Lung (tissue), 12 donors: ENCODE results near the gene KCNH4. TPM values are rescaled to one million over a fixed set of nuclear protein-coding genes. Genes with fewer than 3 reads are reported as not detected.
A peak's percentile ranks its signal among the peaks of the same experiment; 100 is the strongest.

Experiments used
- ATAC-seq: fragments of 200-7000 bp; cut with Tn5 transposase; one replicate; pipeline ENCODE4 v1.9.1; 2020; ENCODE audit warnings: moderate number of reproducible peaks; ENCODE audit not compliant: insufficient read depth, low FRiP score
- DNase-seq, 3 donors: peaks; one replicate each; pipeline ENCODE4 v3.0.0-alpha.2; 2013 to 2017
- H3K27ac ChIP-seq, 2 donors: one replicate each; pipeline ENCODE4 v1.5.1; 2013; ENCODE audit warnings: mild to moderate bottlenecking in 2 of 2, moderate library complexity in 2 of 2, control low read depth in 1 of 2, inconsistent platforms in 1 of 2, low read depth in 1 of 2, low read length in 1 of 2
- H3K27me3 ChIP-seq, 3 donors: one replicate each; pipeline ENCODE4 v1.5.1; 2013; ENCODE audit warnings: low read length in 2 of 3; ENCODE audit not compliant: control insufficient read depth in 3 of 3, insufficient read depth in 3 of 3
- H3K36me3 ChIP-seq, 4 donors: one replicate each; pipeline ENCODE4 v1.5.1; 2013; ENCODE audit warnings: low read length in 4 of 4, mild to moderate bottlenecking in 1 of 4, moderate library complexity in 1 of 4; ENCODE audit not compliant: control insufficient read depth in 4 of 4, insufficient read depth in 4 of 4
- H3K4me1 ChIP-seq, 5 donors: one replicate each; pipeline ENCODE4 v1.5.1; 2013; ENCODE audit warnings: low read length in 5 of 5, mild to moderate bottlenecking in 2 of 5, moderate library complexity in 1 of 5; ENCODE audit not compliant: control insufficient read depth in 5 of 5, insufficient read depth in 5 of 5
- H3K4me3 ChIP-seq: one replicate; pipeline ENCODE4 v1.5.1; 2013; ENCODE audit warnings: mild to moderate bottlenecking, control low read depth, moderate library complexity
- H3K9ac ChIP-seq, 2 donors: one replicate each; pipeline ENCODE4 v1.5.1; 2013; ENCODE audit warnings: low read length in 2 of 2, control low read depth in 1 of 2; ENCODE audit not compliant: insufficient read depth in 1 of 2
- H3K9me3 ChIP-seq, 4 donors: one replicate each; pipeline ENCODE4 v1.5.1; 2013; ENCODE audit warnings: low read length in 3 of 4, mild to moderate bottlenecking in 1 of 4, moderate library complexity in 1 of 4; ENCODE audit not compliant: control insufficient read depth in 4 of 4, insufficient read depth in 3 of 4
- WGBS, 2 donors: extraction: QIAGEN DNeasy Blood & Tissue Kit; methylation state at CpG; one replicate each; pipeline ENCODE4 v1.1.7; 2013; 5-methylcytosine and 5-hydroxymethylcytosine counted together
- polyA plus RNA-seq, 2 donors: library from polyadenylated mRNA; stranded (reverse); fragments of 200-250 nt; gene quantifications; one replicate each; pipeline ENCODE4 v1.2.1, GENCODE V29; 2013
- total RNA-seq, 2 donors: library from RNA; depleted of rRNA in 1 of 2; stranded (reverse); fragments of >200 nt in 1 of 2; gene quantifications; one replicate each; pipeline ENCODE4 v1.2.1, GENCODE V29; 2014 to 2021
- TF ChIP-seq, protein P1 (sequence below): IDR thresholded peaks from 2 replicates; pipeline ENCODE4 v1.5.1; 2012; ENCODE audit warnings: mild to moderate bottlenecking; ENCODE audit errors: control extremely low read depth, extremely low read depth
- donor health status: control.
- donor health status: control.
- donor health status: Bipolar disorder and iron deficiency.
- donor health status: healthy.
- donor health status: DM: yes; HTN: yes; CAD: no.

The KCNH4 gene
- total and polyA plus RNA-seq, 4 donors = 0.04 to 0.57 (median 0.21) TPM

DNA sequence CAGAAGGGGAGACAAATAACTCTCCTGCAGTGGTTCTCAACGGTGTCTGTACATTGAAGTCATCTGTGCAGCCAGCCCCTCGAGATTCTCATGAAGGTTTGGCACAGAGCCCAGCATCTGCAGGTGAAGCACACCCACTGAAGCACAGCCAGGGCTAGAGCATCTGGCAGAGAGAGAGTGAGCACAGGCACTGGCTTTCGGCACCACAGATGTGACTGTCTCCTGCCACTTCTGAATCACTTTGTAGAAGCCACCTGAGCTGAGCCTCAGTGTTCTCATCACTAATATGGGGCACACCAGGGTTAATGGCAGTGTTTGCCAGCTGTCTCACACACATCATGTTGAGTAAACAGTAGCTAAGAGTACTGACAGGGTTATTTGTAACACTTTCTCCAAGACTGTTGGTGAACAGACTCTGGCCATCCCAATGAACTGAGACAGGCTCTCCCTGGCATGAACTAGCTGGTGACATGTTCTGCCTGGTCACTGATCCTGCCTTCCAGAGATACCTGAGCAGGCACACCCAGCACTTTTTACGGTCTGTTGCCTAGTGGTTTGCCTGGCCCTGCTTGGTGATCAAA lies 47.4 kb downstream of the KCNH4 start:
- H3K9ac ChIP-seq = no peak overlapping the region
- no peak for DNase-seq
- H3K9me3 ChIP-seq = no peaks in the 10 kb centered on the region
- peaks cover 0 to 18% (median 14%) of the 10 kb centered on the region in 4 donors for H3K36me3 ChIP-seq
- no peak overlapping the region for H3K4me3 ChIP-seq
- peak overlapping the region in 1 of 2 donors; percentile 85 for H3K27ac ChIP-seq
- peaks cover 12 to 52% (median 35%) of the 10 kb centered on the region in 5 donors for H3K4me1 ChIP-seq
- no peaks in the 10 kb centered on the region for H3K27me3 ChIP-seq
- TF ChIP-seq, protein P1, sequence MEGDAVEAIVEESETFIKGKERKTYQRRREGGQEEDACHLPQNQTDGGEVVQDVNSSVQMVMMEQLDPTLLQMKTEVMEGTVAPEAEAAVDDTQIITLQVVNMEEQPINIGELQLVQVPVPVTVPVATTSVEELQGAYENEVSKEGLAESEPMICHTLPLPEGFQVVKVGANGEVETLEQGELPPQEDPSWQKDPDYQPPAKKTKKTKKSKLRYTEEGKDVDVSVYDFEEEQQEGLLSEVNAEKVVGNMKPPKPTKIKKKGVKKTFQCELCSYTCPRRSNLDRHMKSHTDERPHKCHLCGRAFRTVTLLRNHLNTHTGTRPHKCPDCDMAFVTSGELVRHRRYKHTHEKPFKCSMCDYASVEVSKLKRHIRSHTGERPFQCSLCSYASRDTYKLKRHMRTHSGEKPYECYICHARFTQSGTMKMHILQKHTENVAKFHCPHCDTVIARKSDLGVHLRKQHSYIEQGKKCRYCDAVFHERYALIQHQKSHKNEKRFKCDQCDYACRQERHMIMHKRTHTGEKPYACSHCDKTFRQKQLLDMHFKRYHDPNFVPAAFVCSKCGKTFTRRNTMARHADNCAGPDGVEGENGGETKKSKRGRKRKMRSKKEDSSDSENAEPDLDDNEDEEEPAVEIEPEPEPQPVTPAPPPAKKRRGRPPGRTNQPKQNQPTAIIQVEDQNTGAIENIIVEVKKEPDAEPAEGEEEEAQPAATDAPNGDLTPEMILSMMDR = no peak
- no peak for ATAC-seq
- 31 to 33% methylated on average over 4 of the region's 4 CpGs for WGBS, 2 donors

DNA sequence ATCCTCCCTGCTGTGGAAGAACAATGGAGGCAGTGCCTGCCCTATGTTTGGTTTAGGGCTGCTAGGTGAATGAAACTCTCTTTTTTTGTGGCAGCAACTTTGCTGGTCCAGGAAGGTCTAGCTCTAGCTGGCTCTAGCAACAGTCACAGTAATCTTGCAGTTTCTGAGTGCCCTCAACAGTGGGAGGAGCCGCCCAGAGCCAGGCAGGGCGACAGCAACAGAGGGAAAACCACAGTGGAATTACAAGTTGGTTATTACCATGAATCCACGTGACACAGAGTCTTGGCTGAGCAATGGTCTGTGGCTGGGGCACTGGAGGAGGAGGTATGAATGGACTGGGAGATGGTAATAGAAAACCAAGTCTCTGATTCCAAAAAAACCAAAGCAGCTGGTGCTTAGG lies 48.0 kb downstream of the KCNH4 start:
- no peaks in the 10 kb centered on the region for H3K9me3 ChIP-seq
- DNase-seq = peak; percentile 49 to 77 (median 60)
- peaks cover 7 to 50% (median 29%) of the 10 kb centered on the region in 5 donors for H3K4me1 ChIP-seq
- TF ChIP-seq, protein P1 = no peak
- H3K36me3 ChIP-seq = peaks cover 0 to 24% (median 18%) of the 10 kb centered on the region in 4 donors
- H3K27me3 ChIP-seq = no peaks in the 10 kb centered on the region
- peak; percentile 44 for ATAC-seq
- peak overlapping the region; percentile 62 to 85 for H3K27ac ChIP-seq
- H3K9ac ChIP-seq = no peak overlapping the region
- 18 to 22% methylated on average over 3 of the region's 3 CpGs for WGBS, 2 donors
- H3K4me3 ChIP-seq = no peak overlapping the region

DNA sequence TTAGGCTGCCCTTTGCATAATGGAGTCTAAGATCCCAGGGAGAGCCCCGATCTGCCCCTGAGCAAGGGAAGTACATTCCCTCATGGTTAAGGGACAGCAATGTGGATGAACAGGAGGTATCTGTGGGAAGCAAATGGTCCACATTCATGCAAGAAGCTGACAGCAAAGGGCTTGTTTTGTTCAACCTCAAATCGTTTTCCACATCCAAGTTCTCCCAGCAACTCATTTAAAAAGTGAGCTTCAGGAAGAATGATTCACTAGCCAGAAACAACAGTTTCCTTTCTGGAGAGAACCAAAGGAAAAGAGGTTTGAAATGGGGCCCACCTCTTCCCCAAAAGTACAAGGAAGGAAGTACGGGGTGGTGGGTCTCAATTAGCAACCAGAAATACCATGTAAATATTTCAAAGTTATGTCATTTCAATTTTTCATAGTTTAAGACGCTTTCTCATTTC lies 48.9 kb downstream of the KCNH4 start:
- 13 to 40% methylated on average over 4 of the region's 4 CpGs for WGBS, 2 donors
- Histone ChIP-seq H3K9me3 (no peaks in the 10 kb centered on the region), H3K27ac (peak overlapping the region; percentile 52 to 77), H3K4me3 (no peak overlapping the region), H3K4me1 (peaks cover 7 to 49% (median 29%) of the 10 kb centered on the region in 5 donors), H3K9ac (no peak overlapping the region), H3K27me3 (no peaks in the 10 kb centered on the region), H3K36me3 (peaks cover 0 to 28% (median 25%) of the 10 kb centered on the region in 4 donors)
- DNase-seq (no peak), ATAC-seq (no peak)
- TF ChIP-seq, protein P1 = no peak
